ENCODE measurements around the gene ADCY10.
"Not testable (repeated sequence)": the region's sequence is repeated elsewhere in the genome, so short reads cannot be mapped to it uniquely, and the experiment has no call there.

ADCY10 gene

GRCh38 chr1:167913895-167914496 lies at the start of gene ADCY10:
Gene ADCY10 (minus strand): TSS chr1:167914134. CDS start chr1:167905140, 8,994 bp downstream.
- no peak for DNase-seq (ENCODE audit: low read depth in 2 of 2)

- no peak for DNase-seq (ENCODE audit: low read depth in 2 of 2)
Observed at GRCh38 chr1:167957710-167958109, 43.8 kb upstream of the ADCY10 start.

GRCh38 chr1:167955915-167956314 lies 42.0 kb upstream of the ADCY10 start:
- DNase-seq (ENCODE audit: low read depth in 2 of 2) = no peak

- no peak for DNase-seq (ENCODE audit: low read depth in 2 of 2)
Observed at GRCh38 chr1:167950569-167950968, 36.6 kb upstream of the ADCY10 start.

- no peak for DNase-seq (ENCODE audit: low read depth in 2 of 2)
Observed at GRCh38 chr1:167949785-167950184, 35.9 kb upstream of the ADCY10 start.

GRCh38 chr1:167947733-167948132 lies 33.8 kb upstream of the ADCY10 start:
- no peak for DNase-seq (ENCODE audit: low read depth in 2 of 2)

GRCh38 chr1:167943541-167943940 lies 29.6 kb upstream of the ADCY10 start:
- no peak for DNase-seq (ENCODE audit: low read depth in 2 of 2)

- DNase-seq (ENCODE audit: low read depth in 2 of 2) = no peak
Observed at GRCh38 chr1:167940264-167940663, 26.3 kb upstream of the ADCY10 start.

GRCh38 chr1:167938080-167938636 lies 24.2 kb upstream of the ADCY10 start:
- DNase-seq (ENCODE audit: low read depth in 2 of 2) = no peak

- DNase-seq (ENCODE audit: low read depth in 2 of 2) = no peak
Observed at GRCh38 chr1:167937709-167938010, 23.7 kb upstream of the ADCY10 start.

- DNase-seq (ENCODE audit: low read depth in 2 of 2) = peak; percentile 4 to 37
Observed at GRCh38 chr1:167936930-167937708, 23.2 kb upstream of the ADCY10 start, which contains the start of gene MPC2. Gene MPC2 (minus strand): TSS chr1:167937072. CDS start chr1:167935841, 1,231 bp downstream.

- DNase-seq (ENCODE audit: low read depth in 2 of 2) = peak; percentile 93 to 95
Observed at GRCh38 chr1:167936068-167936929, 22.4 kb upstream of the ADCY10 start, which contains the start of gene DCAF6. Gene DCAF6 (plus strand): TSS chr1:167936683. CDS start chr1:167936912, 229 bp downstream.

GRCh38 chr1:167935216-167936067 lies 21.5 kb upstream of the ADCY10 start:
- DNase-seq (ENCODE audit: low read depth in 2 of 2) = no peak

GRCh38 chr1:167934426-167935215 lies 20.7 kb upstream of the ADCY10 start:
- no peak for DNase-seq (ENCODE audit: low read depth in 2 of 2)

GRCh38 chr1:167933788-167934187 lies 19.9 kb upstream of the ADCY10 start:
- no peak for DNase-seq (ENCODE audit: low read depth in 2 of 2)

GRCh38 chr1:167929725-167930124 lies 15.8 kb upstream of the ADCY10 start:
- no peak for DNase-seq (ENCODE audit: low read depth in 2 of 2)

- DNase-seq (ENCODE audit: low read depth in 2 of 2) = not testable (repeated sequence)
Observed at GRCh38 chr1:167928919-167929318, 15.0 kb upstream of the ADCY10 start.

- DNase-seq (ENCODE audit: low read depth in 2 of 2) = no peak
Observed at GRCh38 chr1:167928457-167928852, 14.5 kb upstream of the ADCY10 start.

GRCh38 chr1:167927046-167927754 lies 13.3 kb upstream of the ADCY10 start:
- no peak for DNase-seq (ENCODE audit: low read depth in 2 of 2)
